Activated naive CD8-positive, alpha-beta T cell treated with anti-CD3 and anti-CD28 coated beads for 36 hours (primary cell): Measurements from ENCODE around the gene CBX8. TPM values are rescaled to one million over a fixed set of nuclear protein-coding genes. Genes with fewer than 3 reads are reported as not detected.

ENCODE experiments used
- total RNA-seq, 2 experiments: library from RNA; stranded (reverse); gene quantifications; one replicate each; pipeline ENCODE4 v1.2.3, GENCODE V29; 2021

CBX8 gene
- total RNA-seq, 2 experiments from 2014 or later = 3.5 to 4.1 TPM

Other genes with a start within 250 kb of the CBX8 start
- gene RBFOX3, start 186.0 kb downstream of the CBX8 start, total RNA-seq = not detected
- not detected for gene ENPP7, start 66.1 kb downstream of the CBX8 start, total RNA-seq
- 1 to 10 TPM; 5.2 to 5.4 TPM for gene CBX2, start 18.9 kb downstream of the CBX8 start, total RNA-seq
- gene CBX4, start 42.4 kb upstream of the CBX8 start, total RNA-seq = 10 to 100 TPM; 18.2 to 18.6 TPM
- gene TBC1D16, start 238.8 kb upstream of the CBX8 start, total RNA-seq = 1 to 10 TPM; 8.8 to 9.0 TPM
- 1 to 10 TPM; 1.2 to 1.3 TPM for gene CCDC40, start 239.6 kb upstream of the CBX8 start, total RNA-seq